DMS53 (cell line): ENCODE results near the gene NINJ2.

Experiments used
- DNase-seq: peaks from one replicate; lab custom pipeline; 2025; lab: John Stamatoyannopoulos, UW

Gene NINJ2

GRCh38 chr12:527729-528128 is 135.5 kb downstream of the NINJ2 start:
- no peak for DNase-seq

DNA sequence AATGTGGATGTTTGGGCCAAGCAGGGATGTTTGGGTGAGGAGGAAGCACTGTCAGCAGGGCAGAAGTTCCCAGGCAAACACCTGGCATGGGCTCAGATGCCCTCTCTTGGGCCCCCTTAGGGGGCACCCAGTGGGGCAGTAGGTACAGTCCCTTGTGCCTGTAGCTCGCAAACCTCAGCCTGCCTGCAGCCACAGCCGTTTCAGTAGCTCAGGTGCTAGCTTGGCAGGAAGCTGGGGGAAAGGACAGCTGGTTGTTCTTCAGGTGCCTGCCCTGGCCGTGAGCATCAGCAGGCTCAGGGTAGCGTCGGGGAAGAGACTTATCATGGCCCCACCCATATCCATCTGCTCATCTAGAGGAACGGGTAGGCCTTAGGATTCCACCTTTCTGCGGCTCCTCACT is 136.0 kb downstream of the NINJ2 start:
- DNase-seq = no peak

DNA sequence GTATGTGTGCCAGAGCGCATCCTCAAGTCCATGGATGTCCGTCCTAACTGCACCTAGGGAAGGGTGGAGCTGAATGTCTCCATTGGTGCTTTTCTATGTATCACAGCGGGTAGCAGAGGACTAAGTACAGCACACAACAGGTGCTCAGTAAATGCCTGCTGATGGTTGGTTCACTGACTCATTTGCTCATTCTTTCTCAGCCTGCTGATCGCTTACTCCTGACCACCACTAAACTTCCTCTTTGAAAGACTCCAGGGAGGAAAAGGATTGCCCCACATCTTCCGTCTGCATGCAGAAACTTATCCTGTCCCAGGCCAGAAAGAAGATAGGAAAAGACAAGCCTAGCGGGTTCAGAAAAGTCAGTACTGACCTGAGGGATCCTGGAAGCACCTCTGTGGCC is 137.2 kb downstream of the NINJ2 start:
- no peak for DNase-seq

GRCh38 chr12:524167-524951 is 138.9 kb downstream of the NINJ2 start:
- DNase-seq = no peak

GRCh38 chr12:522692-523378 is 140.4 kb downstream of the NINJ2 start:
- DNase-seq = no peak

DNA sequence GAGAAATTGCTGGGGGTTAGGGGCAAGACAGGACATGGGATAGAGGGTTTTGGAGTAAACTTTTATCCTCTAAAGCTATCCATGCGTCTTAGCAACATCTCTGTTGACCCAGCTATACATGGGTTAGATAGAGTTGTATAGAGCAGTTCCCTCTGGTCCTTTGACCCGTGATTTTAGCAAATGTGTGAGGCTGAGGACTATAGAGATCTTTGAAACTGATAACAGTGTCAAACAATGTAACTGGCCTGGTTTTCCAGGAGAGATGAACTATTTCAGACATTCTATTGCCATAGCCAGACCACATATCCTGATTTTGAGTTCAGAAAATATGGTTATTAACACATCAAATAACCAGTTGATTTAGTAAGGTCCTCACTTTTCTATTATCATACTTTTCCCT is 143.1 kb downstream of the NINJ2 start:
- DNase-seq = no peak

GRCh38 chr12:517538-517937 is 145.7 kb downstream of the NINJ2 start:
- no peak for DNase-seq
